ENCODE results near the gene PPT1.

- TF ChIP-seq EZH2phosphoT487 (IDR thresholded peaks at IDR 0.05; ENCODE audit: low read depth, severe bottlenecking, unreplicated experiment) (no peak), CTCF (IDR thresholded peaks at IDR 0.05; ENCODE audit: poor library complexity) (no peak)
These were observed 4.8 kb downstream of the PPT1 start for GRCh38 chr1:40092241-40092640.
